SK-N-SH treated with all-trans-retinoic acid at 6 μM for 48 hours (cell line): ENCODE measurements around the gene TRAPPC2L.

Experiments
- ATAC-seq: fragments of 200-7000 bp; cut with Tn5 transposase; 3 replicates; pipeline ENCODE4 v1.9.1; 2020; ENCODE audit warnings: mild to moderate bottlenecking, moderate library complexity
- ARNTL ChIP-seq: fragments of 450-650 bp; formaldehyde crosslinking; IDR thresholded peaks from 2 replicates; pipeline ENCODE4 v1.5.0; 2020; ENCODE audit warnings: low read depth, mild to moderate bottlenecking, moderate library complexity, borderline replicate concordance
- BACH2 ChIP-seq: fragments of 250-450 bp; sonication (Bioruptor Pico); IDR thresholded peaks from 2 replicates; pipeline ENCODE4 v1.9.0; 2021; ENCODE audit warnings: mild to moderate bottlenecking, borderline replicate concordance
- CREB5 ChIP-seq: fragments of 250-450 bp; sonication (Bioruptor Pico); IDR thresholded peaks from 2 replicates; pipeline ENCODE4 v1.5.1; 2020; ENCODE audit warnings: low read depth, mild to moderate bottlenecking, moderate library complexity
- CSDC2 ChIP-seq: fragments of 250-450 bp; sonication (Bioruptor Pico); IDR thresholded peaks from 2 replicates; pipeline ENCODE4 v1.5.0; 2020; ENCODE audit warnings: mild to moderate bottlenecking, moderate library complexity
- CSRNP3 ChIP-seq: fragments of 250-450 bp; sonication (Bioruptor Pico); IDR thresholded peaks from 2 replicates; pipeline ENCODE4 v1.5.1; 2021; ENCODE audit warnings: mild to moderate bottlenecking, moderate library complexity
- ESRRG ChIP-seq: fragments of 250-450 bp; sonication (Bioruptor Pico); IDR thresholded peaks from 2 replicates; pipeline ENCODE4 v1.6.1; 2021; ENCODE audit warnings: mild to moderate bottlenecking
- GLIS3 ChIP-seq: fragments of 250-450 bp; sonication (Bioruptor Pico); IDR thresholded peaks from 2 replicates; pipeline ENCODE4 v1.5.0; 2020; ENCODE audit warnings: mild to moderate bottlenecking, moderate library complexity
- ISL1 ChIP-seq: fragments of 250-450 bp; sonication (Bioruptor Pico); IDR thresholded peaks from 2 replicates; pipeline ENCODE4 v2.1.2; 2022; ENCODE audit warnings: mild to moderate bottlenecking, moderate library complexity
- PATZ1 ChIP-seq: fragments of 250-450 bp; sonication (Bioruptor Pico); IDR thresholded peaks from 2 replicates; pipeline ENCODE4 v1.8.0; 2020; ENCODE audit warnings: mild to moderate bottlenecking, moderate library complexity, borderline replicate concordance
- POU6F1 ChIP-seq: fragments of 250-450 bp; sonication (Bioruptor Pico); IDR thresholded peaks from 2 replicates; pipeline ENCODE4 v1.8.0; 2021; ENCODE audit warnings: low read depth, mild to moderate bottlenecking, moderate library complexity, borderline replicate concordance
- PPARA ChIP-seq: fragments of 250-450 bp; sonication (Bioruptor Pico); IDR thresholded peaks from 2 replicates; pipeline ENCODE4 v1.5.0; 2020; ENCODE audit warnings: mild to moderate bottlenecking, borderline replicate concordance
- RARB ChIP-seq: fragments of 250-450 bp; sonication (Bioruptor Pico); IDR thresholded peaks from 2 replicates; pipeline ENCODE4 v1.8.0; 2021; ENCODE audit warnings: mild to moderate bottlenecking, moderate library complexity
- TCF4 ChIP-seq: fragments of 250-450 bp; sonication (Bioruptor Pico); IDR thresholded peaks from 2 replicates; pipeline ENCODE4 v1.8.0; 2021; ENCODE audit warnings: mild to moderate bottlenecking, moderate library complexity, borderline replicate concordance
- TSHZ2 ChIP-seq: fragments of 250-450 bp; sonication (Bioruptor Pico); IDR thresholded peaks from 2 replicates; pipeline ENCODE4 v1.5.0; 2020; ENCODE audit warnings: mild to moderate bottlenecking, moderate library complexity
- ZC3H10 ChIP-seq: fragments of 250-450 bp; sonication (Bioruptor Pico); IDR thresholded peaks from 2 replicates; pipeline ENCODE4 v1.5.1; 2021; ENCODE audit warnings: mild to moderate bottlenecking, moderate library complexity
- ZFP3 ChIP-seq: fragments of 250-450 bp; sonication (Bioruptor Pico); IDR thresholded peaks from 2 replicates; pipeline ENCODE4 v1.5.0; 2020; ENCODE audit warnings: mild to moderate bottlenecking, moderate library complexity
- ZFP30 ChIP-seq: fragments of 450-650 bp; formaldehyde crosslinking; IDR thresholded peaks from 2 replicates; pipeline ENCODE4 v1.5.0; 2022; ENCODE audit warnings: mild to moderate bottlenecking, moderate library complexity
- ZNF565 ChIP-seq: fragments of 450-650 bp; formaldehyde crosslinking; conservative IDR thresholded peaks from 2 replicates; pipeline ENCODE4 v1.5.0; 2020; ENCODE audit warnings: low read depth, mild to moderate bottlenecking, moderate library complexity
- ZNF70 ChIP-seq: fragments of 450-650 bp; formaldehyde crosslinking; IDR thresholded peaks from 2 replicates; pipeline ENCODE4 v1.5.0; 2020; ENCODE audit warnings: mild to moderate bottlenecking, moderate library complexity
- ZNF8 ChIP-seq: fragments of 450-650 bp; formaldehyde crosslinking; IDR thresholded peaks from 2 replicates; pipeline ENCODE4 v1.5.0; 2020; ENCODE audit warnings: mild to moderate bottlenecking, moderate library complexity

TRAPPC2L gene

GRCh38 chr16:88881007-88881615, 24.2 kb downstream of the TRAPPC2L start (continued):
- no peak for TF ChIP-seq ESRRG (CRISPR knock-in tag)

GRCh38 chr16:88881675-88882357, 24.9 kb downstream of the TRAPPC2L start:
- peak; percentile 14 for ATAC-seq

GRCh38 chr16:88882358-88883030, 25.6 kb downstream of the TRAPPC2L start:
- ATAC-seq: peak; percentile 8; the same call in 2 of the 3 replicates
- TF ChIP-seq CSDC2 (no peak), ZFP30 (CRISPR knock-in tag) (no peak), ZC3H10 (CRISPR knock-in tag) (no peak), ZNF565 (no peak), CSRNP3 (CRISPR knock-in tag) (no peak), PATZ1 (CRISPR knock-in tag) (no peak), ARNTL (CRISPR knock-in tag) (no peak), TSHZ2 (CRISPR knock-in tag) (no peak), ZNF70 (CRISPR knock-in tag) (no peak), ESRRG (CRISPR knock-in tag) (no peak), RARB (no peak), POU6F1 (CRISPR knock-in tag) (no peak), BACH2 (CRISPR knock-in tag) (no peak), ZNF8 (CRISPR knock-in tag) (no peak), ISL1 (CRISPR knock-in tag) (no peak), PPARA (CRISPR knock-in tag) (no peak), CREB5 (no peak), TCF4 (CRISPR knock-in tag) (no peak), ZFP3 (no peak), GLIS3 (no peak)

More at GRCh38 chr16:88881675-88882357, 24.9 kb downstream of the TRAPPC2L start:
- no peak for TF ChIP-seq RARB
- TF ChIP-seq ISL1 (CRISPR knock-in tag): no peak
- no peak for TF ChIP-seq ZNF565
- TF ChIP-seq, all 23 proteins: peak for 0
